GM12878 (cell line): ENCODE results near the gene ALAS1. TPM values are rescaled to one million over a fixed set of nuclear protein-coding genes. Genes with fewer than 3 reads are reported as not detected.
"Not testable (repeated sequence)": the region's sequence is repeated elsewhere in the genome, so short reads cannot be mapped to it uniquely, and the experiment has no call there.

Experiments used
- ATAC-seq: fragments of 200-7000 bp; cut with Tn5 transposase; 3 replicates; pipeline ENCODE4 v1.9.1; 2020; ENCODE audit warnings: mild to moderate bottlenecking, moderate library complexity
- BruUV-seq: library from RNA; stranded (reverse); fragments of 400-500 nt; replicated peaks from 2 replicates; lab custom pipeline; 2021; lab: Mats Ljungman, UMichigan
- CTCF ChIA-PET: fragments of 300-600 bp; sonication (Branson Sonifier 250); formaldehyde crosslinking; extraction: SDS; loops from one replicate; lab custom pipeline; 2021; ENCODE audit warnings: inconsistent platforms; lab: Yijun Ruan, JAX
- POLR2A ChIA-PET: fragments of 350-600 bp; formaldehyde crosslinking; extraction: SDS; loops from one replicate; lab custom pipeline; 2021; ENCODE audit warnings: inconsistent platforms; lab: Charles Lee
- RAD21 ChIA-PET: fragments of 300-600 bp; sonication (Branson Sonifier 250); formaldehyde crosslinking; loops from one replicate; lab custom pipeline; 2023; ENCODE audit warnings: antibody characterized with exemption; ENCODE audit not compliant: unreplicated experiment; lab: Charles Lee
- SMC1A ChIA-PET: fragments of 300-600 bp; sonication (Branson Sonifier 250); formaldehyde crosslinking; loops from one replicate; lab custom pipeline; 2023; ENCODE audit not compliant: unreplicated experiment, uncharacterized antibody; lab: Charles Lee
- DNase-seq: peaks from one replicate; pipeline ENCODE4 v3.0.0-alpha.2; 2011; ENCODE audit warnings: low read depth, low spot score
- FAIRE-seq: peaks from 3 replicates; lab custom pipeline; 2011; peaks lifted over from hg19 to GRCh38; lab: Jason Lieb, UNC
- H2AFZ ChIP-seq: 2 replicates; pipeline ENCODE4 v1.6.0; 2011; ENCODE audit warnings: low read depth, low read length, control low read depth; ENCODE audit not compliant: control insufficient read depth
- H3K27ac ChIP-seq: 2 replicates; pipeline ENCODE4 v1.5.1; 2011; ENCODE audit warnings: control low read depth; ENCODE audit not compliant: control insufficient read depth, insufficient read depth
- H3K27me3 ChIP-seq, 2 experiments: replicated peaks in 1 of 2; 2 replicates each; pipeline versions ENCODE4 v1.6.0 to v1.6.1; 2011; ENCODE audit warnings: low read length in 1 of 2; ENCODE audit not compliant: control insufficient read depth in 2 of 2, insufficient read depth in 2 of 2
- H3K36me3 ChIP-seq, 2 experiments: 2 replicates each; pipeline ENCODE4 v1.5.1; 2011; ENCODE audit warnings: low read length in 1 of 2; ENCODE audit not compliant: control insufficient read depth in 2 of 2, insufficient read depth in 2 of 2
- H3K4me1 ChIP-seq: 2 replicates; pipeline ENCODE4 v1.6.1; 2011; ENCODE audit warnings: mild to moderate bottlenecking, low read length, moderate library complexity, mixed read lengths; ENCODE audit not compliant: control insufficient read depth, insufficient read depth
- H3K4me2 ChIP-seq: 2 replicates; pipeline ENCODE4 v1.6.0; 2011; ENCODE audit warnings: control low read depth; ENCODE audit not compliant: control insufficient read depth, insufficient read depth
- H3K4me3 ChIP-seq: fragments of 200-600 bp; sonication (generic); 2 replicates; pipeline ENCODE4 v1.5.1; 2016
- H3K79me2 ChIP-seq: 2 replicates; pipeline ENCODE4 v1.6.0; 2011; ENCODE audit warnings: low read length; ENCODE audit not compliant: control insufficient read depth, insufficient read depth
- H3K9ac ChIP-seq: 2 replicates; pipeline ENCODE4 v1.8.0; 2011; ENCODE audit warnings: low read length, control low read depth, mixed read lengths; ENCODE audit not compliant: control insufficient read depth, insufficient read depth
- H3K9me3 ChIP-seq: replicated peaks from 3 replicates; pipeline ENCODE4 v1.5.1; 2011; ENCODE audit warnings: mild to moderate bottlenecking, low read length; ENCODE audit not compliant: control insufficient read depth, insufficient read depth
- H4K20me1 ChIP-seq: 2 replicates; pipeline ENCODE4 v1.6.0; 2011; ENCODE audit not compliant: control insufficient read depth, insufficient read depth
- EGR1 ChIP-seq, 2 experiments: IDR thresholded peaks; 1 replicate in 1 of 2; 2 replicates in 1 of 2; pipeline ENCODE4 v1.6.1; 2011 to 2012; ENCODE audit warnings: low read depth in 2 of 2, low read length in 2 of 2, borderline replicate concordance in 1 of 2, mild to moderate bottlenecking in 1 of 2, moderate library complexity in 1 of 2
- SIX5 ChIP-seq: IDR thresholded peaks from 2 replicates; pipeline ENCODE4 v1.6.1; 2011; ENCODE audit warnings: mild to moderate bottlenecking, low read depth, low read length, moderate library complexity; ENCODE audit not compliant: severe bottlenecking
- SREBF1 ChIP-seq: IDR thresholded peaks from 2 replicates; pipeline ENCODE4 v1.6.1; 2012; ENCODE audit warnings: mild to moderate bottlenecking, low read length
- WRNIP1 ChIP-seq: IDR thresholded peaks from 2 replicates; pipeline ENCODE4 v1.6.1; 2011; ENCODE audit warnings: low read depth, low read length, improper control_type of control experiment, borderline replicate concordance
- ZNF384 ChIP-seq: IDR thresholded peaks from 2 replicates; pipeline ENCODE4 v1.6.1; 2012; ENCODE audit warnings: low read depth, mild to moderate bottlenecking, low read length, improper control_type of control experiment, borderline replicate concordance
- WGBS: methylation state at CpG from one replicate; pipeline ENCODE4 v1.1.6; 2016; ENCODE audit warnings: low lambda C conversion rate; ENCODE audit not compliant: insufficient replicate concordance, insufficient coverage; ENCODE audit errors: missing lambda C conversion rate; 5-methylcytosine and 5-hydroxymethylcytosine counted together
- in situ Hi-C: fragments of 300-500 bp; cut with MboI; formaldehyde crosslinking; loops from 9 replicates; pipeline ENCODE4 v1.14.3; 2018; ENCODE audit warnings: mixed read lengths
- intact Hi-C: fragments of 100-400 bp; cut with micrococcal nuclease; formaldehyde crosslinking; loops from one replicate; pipeline ENCODE4 v1.14.2; 2022; ENCODE audit not compliant: unreplicated experiment
- polyA plus RNA-seq, 11 experiments: library from polyadenylated mRNA; depleted of rRNA in 4 of 11; unstranded in 6 of 11; stranded (reverse) in 5 of 11; fragments of >200 nt; fragmentation: Nextera tagmentation in 4 of 11; fragmentation: Illumina TruSeq in 1 of 11; extraction: Ambion mirVana in 4 of 11; extraction: Trizol in 1 of 11; gene quantifications; 1 replicate in 1 of 11; 2 replicates in 10 of 11; pipeline versions ENCODE4 v1.2.1 to v1.2.3, GENCODE V29; 2011 to 2016; ENCODE audit warnings: inconsistent platforms in 2 of 11, missing spikeins in 2 of 11, low read depth in 1 of 11
- total RNA-seq, 4 experiments: library from RNA; depleted of rRNA in 3 of 4; stranded (reverse); fragments of >200 nt in 3 of 4; fragmentation: Illumina TruSeq in 1 of 4; extraction: Trizol in 1 of 4; gene quantifications; 2 replicates each; pipeline versions ENCODE4 v1.2.1 to v1.2.3, GENCODE V29; 2013 to 2021
- TF ChIP-seq, protein P1 (sequence below): fragments of 450-650 bp; IDR thresholded peaks from 2 replicates; pipeline ENCODE4 v1.6.1; 2017; ENCODE audit warnings: mild to moderate bottlenecking
- TF ChIP-seq, protein P2 (sequence below): fragments of 450-650 bp; IDR thresholded peaks from 2 replicates; pipeline ENCODE4 v1.6.1; 2017; ENCODE audit warnings: mild to moderate bottlenecking, moderate library complexity

The ALAS1 gene
- total and polyA plus RNA-seq, 10 of the 15 experiments (the other 5 are each of a cell fraction or from before 2014, with no cell fraction given), result 69.9 to 115 (median 94.1) TPM

DNA sequence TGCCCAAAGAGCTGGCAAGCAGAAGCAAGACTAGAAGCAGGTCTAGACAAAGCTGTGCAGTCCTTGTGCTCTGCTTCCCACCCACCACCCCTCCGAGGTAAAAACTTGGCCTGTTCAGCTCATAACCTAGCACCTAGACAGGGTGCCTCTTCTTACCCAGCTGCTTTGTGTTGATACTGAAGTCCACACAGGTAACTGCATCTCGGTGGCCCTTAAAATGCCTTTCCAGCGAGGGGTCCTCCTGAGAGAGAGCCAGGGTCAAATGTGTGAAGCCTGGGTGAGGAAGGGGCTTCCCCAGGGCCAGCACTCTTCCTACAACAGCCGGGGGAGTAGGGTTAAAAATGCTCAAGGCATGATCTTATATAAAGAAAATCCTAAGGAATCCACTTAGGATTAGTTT, 47.1 kb upstream of the ALAS1 start (continued):
- TF ChIP-seq EGR1 (IDR thresholded peaks at IDR 0.05; ENCODE audit: borderline replicate concordance in 1 of 2, low read depth in 2 of 2, low read length in 2 of 2), result no peak
- TF ChIP-seq SIX5, result no peak
- TF ChIP-seq, protein P1, sequence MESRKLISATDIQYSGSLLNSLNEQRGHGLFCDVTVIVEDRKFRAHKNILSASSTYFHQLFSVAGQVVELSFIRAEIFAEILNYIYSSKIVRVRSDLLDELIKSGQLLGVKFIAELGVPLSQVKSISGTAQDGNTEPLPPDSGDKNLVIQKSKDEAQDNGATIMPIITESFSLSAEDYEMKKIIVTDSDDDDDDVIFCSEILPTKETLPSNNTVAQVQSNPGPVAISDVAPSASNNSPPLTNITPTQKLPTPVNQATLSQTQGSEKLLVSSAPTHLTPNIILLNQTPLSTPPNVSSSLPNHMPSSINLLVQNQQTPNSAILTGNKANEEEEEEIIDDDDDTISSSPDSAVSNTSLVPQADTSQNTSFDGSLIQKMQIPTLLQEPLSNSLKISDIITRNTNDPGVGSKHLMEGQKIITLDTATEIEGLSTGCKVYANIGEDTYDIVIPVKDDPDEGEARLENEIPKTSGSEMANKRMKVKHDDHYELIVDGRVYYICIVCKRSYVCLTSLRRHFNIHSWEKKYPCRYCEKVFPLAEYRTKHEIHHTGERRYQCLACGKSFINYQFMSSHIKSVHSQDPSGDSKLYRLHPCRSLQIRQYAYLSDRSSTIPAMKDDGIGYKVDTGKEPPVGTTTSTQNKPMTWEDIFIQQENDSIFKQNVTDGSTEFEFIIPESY, result no peak
- TF ChIP-seq WRNIP1, result no peak
- no peak for TF ChIP-seq ZNF384
- TF ChIP-seq, protein P2, sequence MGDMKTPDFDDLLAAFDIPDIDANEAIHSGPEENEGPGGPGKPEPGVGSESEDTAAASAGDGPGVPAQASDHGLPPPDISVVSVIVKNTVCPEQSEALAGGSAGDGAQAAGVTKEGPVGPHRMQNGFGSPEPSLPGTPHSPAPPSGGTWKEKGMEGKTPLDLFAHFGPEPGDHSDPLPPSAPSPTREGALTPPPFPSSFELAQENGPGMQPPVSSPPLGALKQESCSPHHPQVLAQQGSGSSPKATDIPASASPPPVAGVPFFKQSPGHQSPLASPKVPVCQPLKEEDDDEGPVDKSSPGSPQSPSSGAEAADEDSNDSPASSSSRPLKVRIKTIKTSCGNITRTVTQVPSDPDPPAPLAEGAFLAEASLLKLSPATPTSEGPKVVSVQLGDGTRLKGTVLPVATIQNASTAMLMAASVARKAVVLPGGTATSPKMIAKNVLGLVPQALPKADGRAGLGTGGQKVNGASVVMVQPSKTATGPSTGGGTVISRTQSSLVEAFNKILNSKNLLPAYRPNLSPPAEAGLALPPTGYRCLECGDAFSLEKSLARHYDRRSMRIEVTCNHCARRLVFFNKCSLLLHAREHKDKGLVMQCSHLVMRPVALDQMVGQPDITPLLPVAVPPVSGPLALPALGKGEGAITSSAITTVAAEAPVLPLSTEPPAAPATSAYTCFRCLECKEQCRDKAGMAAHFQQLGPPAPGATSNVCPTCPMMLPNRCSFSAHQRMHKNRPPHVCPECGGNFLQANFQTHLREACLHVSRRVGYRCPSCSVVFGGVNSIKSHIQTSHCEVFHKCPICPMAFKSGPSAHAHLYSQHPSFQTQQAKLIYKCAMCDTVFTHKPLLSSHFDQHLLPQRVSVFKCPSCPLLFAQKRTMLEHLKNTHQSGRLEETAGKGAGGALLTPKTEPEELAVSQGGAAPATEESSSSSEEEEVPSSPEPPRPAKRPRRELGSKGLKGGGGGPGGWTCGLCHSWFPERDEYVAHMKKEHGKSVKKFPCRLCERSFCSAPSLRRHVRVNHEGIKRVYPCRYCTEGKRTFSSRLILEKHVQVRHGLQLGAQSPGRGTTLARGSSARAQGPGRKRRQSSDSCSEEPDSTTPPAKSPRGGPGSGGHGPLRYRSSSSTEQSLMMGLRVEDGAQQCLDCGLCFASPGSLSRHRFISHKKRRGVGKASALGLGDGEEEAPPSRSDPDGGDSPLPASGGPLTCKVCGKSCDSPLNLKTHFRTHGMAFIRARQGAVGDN, result no peak
- TF ChIP-seq SREBF1, result no peak

GRCh38 chr3:52151991-52152390, 46.0 kb upstream of the ALAS1 start:
- H3K9ac ChIP-seq, H3K27me3 ChIP-seq, SMC1A ChIA-PET, H3K27ac ChIP-seq, ATAC-seq, DNase-seq, in situ Hi-C loops, intact Hi-C loops, H2AFZ ChIP-seq, H3K36me3 ChIP-seq, FAIRE-seq, H3K4me2 ChIP-seq, H3K4me3 ChIP-seq, H3K9me3 ChIP-seq, BruUV-seq, H4K20me1 ChIP-seq, H3K4me1 ChIP-seq: not testable (repeated sequence)
- ChIA-PET POLR2A (interaction anchor here (0.6 to 1.0 kb wide), 2 partner anchors 36 to 127 kb away, joined by 4 to 5 read pairs; partner anchors contain the start of gene WDR82), RAD21 (interaction anchor here (1.7 kb wide), 1 partner anchor 148 kb away, joined by 4 read pairs; no protein-coding TSS in a partner anchor), CTCF (interaction anchor here (0.7 to 1.3 kb wide), 3 partner anchors 18 to 100 kb away, joined by 3 read pairs; no protein-coding TSS in a partner anchor)
- 98% methylated on average over 4 of the region's 4 CpGs for WGBS
- peaks cover 11% of the 10 kb centered on the region for H3K79me2 ChIP-seq
